Measurements from ENCODE around the gene CLEC20A.
"Not testable (repeated sequence)": the region's sequence is repeated elsewhere in the genome, so short reads cannot be mapped to it uniquely, and the experiment has no call there.

The CLEC20A gene

DNA sequence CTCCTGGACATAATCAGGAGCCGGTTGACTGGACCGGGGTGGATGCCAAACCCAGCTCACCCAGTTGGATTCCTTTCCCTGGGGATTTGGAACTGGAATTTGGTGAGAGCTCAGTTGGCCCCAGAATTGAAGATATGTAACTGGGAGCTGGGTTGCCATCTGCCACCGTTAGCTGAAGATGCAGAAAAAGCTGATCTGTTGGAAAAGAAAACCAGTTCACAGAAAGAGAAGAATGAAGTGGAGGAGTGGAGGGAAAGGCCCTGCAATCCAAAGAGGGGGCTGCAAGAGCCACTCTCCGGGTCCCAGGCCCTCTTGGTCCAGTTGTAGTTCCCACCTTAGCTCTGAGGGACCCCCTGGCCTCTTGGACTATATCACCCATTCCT, 32.2 kb upstream of the CLEC20A start:
- no peak for DNase-seq

DNA sequence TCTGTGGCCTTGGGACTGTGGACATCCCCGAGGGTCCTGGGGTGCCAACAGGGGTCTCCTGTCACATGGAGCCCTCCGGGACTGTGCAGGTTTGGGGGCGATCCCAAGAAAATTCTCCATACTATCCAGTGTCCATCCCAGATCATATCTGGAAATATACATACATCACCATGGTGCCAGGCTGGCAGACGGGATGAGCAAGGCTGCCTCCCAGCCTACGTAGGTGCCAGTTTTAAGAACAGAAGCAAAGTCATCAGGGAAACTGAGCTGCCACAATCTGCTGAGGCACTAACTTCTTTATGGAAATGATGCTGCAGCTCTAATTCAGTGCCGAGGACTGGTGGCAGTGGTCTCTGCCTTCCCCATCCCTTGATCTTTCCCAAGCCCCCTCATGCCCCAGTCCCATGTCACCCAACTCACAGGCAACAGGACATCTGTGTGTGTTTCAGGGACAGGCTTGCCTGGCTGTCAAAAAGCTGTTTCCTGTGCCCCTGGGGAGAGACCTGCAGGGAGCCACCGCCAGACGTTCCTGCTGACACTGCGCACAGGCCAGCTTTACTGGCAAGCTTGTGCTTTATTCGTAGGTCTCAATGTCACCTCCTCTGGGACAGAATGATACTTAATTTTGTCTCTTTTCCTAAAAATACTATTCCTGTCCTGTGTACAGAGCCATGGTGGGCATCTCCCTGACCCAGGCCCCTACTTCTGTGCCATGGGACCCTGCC, 31.6 kb upstream of the CLEC20A start:
- no peak for DNase-seq

DNA sequence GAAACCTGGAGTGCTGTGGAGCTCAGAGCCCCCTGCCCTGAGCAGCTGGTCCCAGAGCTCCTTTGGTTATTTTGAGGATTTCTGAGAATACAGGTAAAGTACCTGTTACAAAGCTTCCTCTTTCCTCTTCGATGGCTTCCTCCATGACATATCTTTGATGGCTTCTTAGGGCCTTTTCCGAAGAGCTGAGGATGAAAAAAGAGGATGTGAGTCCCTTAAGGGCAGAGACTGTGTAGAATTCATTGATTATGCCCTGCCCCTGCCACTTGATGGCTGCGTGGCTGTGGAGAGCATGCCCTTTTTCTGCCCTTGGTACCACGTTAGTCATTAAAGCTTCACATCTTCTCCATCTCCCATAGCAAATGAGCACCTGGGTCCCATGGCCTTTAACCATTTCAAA, 30.4 kb upstream of the CLEC20A start:
- no peak for DNase-seq

DNA sequence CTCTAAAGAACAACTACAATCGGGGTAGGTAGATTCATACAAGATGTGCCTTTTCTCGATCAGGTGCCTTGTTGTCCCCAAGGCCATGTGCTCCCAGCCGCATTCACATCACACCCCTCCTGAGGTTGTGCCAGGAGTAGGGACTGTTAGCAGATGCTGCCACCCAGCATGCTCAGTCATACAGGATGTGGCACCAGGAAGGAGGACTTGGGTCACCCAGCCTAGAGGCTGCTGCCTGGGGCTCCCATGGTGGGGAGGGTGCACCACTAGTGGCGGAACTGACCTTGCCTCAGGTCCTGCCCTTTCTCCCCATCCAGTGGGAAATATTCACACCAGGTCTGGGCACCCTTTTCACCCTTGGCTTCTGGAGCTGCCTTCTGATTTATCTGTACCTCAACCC, 24.5 kb upstream of the CLEC20A start:
- no peak for DNase-seq

DNA sequence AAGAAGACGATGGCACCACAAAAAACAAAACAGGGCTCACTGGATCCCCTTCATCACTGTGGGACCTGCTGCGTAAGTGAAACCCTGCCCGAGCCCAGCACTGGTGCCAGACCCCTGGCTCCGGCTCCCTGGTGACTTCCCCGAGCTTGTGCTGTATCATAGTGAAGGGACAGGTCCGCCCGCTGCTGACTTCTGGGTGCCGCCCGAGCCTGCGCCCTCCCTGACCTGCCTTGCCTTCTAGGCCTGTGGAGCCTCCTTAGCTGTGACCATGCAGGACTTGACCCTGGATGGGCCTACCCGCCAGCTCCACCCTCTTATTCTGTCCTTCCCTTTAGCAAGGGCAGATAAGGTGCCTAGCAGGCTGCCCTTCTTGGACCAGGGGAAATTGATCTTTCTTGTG, 24.0 kb upstream of the CLEC20A start:
- no peak for DNase-seq

DNA sequence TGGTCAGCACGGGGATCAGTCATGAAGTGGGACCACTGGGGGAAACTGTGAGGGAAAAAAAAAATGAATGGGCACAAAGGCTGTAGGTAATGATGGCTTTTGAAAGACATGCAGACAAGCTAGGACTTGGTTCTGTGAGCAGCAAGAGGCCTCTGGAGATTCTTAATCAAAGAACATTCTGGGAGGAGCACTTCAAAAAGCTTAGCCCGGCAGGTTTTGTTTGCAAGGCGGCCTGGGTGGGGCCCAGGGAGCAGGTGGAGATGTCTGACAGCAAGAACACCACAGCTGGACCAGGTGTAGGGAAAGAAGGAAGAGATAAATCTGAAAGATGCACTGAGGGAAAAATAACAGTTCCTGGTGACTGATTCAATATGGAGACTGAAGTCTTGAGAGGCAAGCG, 22.1 kb upstream of the CLEC20A start:
- no peak for DNase-seq

DNA sequence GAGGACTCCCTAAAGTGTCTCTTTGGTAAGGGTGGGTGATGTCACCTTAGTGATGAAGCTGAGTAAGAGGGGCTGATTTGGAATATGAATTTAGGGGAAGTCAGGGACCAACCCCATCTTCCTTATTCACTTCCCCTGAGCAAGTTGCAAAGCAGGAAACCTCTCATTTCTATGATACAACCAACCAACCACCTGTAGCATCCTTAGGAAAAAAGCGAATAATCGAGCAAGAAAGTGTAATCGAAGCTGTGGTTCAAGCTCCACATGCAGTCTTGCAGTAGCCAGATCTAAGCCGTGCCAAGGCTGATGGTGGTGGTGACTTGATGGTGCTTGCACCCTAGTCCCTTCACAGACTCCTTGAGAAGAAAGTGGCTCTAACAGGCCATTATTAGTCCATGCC, 19.3 kb upstream of the CLEC20A start:
- DNase-seq = no peak

DNA sequence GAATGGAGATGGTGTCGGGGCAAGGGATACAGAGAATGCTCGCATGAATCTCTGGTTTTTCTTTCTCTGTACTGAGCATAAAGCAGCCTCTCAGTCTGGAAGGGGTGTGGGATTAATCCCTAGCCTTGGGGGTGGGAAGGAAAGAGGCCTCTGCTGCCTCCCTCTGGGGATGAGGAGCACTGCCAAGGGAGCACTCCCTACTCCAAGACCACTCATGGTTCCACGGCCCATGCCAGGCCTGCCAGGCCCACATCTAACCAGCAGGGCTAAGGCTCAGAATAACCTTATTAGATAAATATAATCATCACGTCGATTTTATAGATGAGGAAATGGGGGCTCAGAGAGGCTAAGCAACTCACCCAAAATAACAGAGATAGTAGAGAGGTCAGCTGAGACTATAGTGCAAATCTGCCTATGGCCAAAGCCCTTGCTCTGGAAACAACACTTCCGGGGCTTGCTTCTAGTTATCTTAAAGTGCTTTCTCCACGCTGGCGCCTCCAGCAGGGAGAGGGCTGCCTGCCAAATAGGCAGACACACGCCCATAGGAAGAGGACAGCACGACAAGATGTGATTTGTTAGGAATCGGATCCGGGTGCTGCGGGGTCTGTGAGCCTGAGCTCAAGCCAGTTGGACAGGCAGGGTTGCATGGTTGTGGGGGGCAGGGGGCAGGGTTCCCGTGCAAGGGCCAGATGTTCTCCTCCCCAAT, 16.7 kb upstream of the CLEC20A start:
- DNase-seq = no peak

DNA sequence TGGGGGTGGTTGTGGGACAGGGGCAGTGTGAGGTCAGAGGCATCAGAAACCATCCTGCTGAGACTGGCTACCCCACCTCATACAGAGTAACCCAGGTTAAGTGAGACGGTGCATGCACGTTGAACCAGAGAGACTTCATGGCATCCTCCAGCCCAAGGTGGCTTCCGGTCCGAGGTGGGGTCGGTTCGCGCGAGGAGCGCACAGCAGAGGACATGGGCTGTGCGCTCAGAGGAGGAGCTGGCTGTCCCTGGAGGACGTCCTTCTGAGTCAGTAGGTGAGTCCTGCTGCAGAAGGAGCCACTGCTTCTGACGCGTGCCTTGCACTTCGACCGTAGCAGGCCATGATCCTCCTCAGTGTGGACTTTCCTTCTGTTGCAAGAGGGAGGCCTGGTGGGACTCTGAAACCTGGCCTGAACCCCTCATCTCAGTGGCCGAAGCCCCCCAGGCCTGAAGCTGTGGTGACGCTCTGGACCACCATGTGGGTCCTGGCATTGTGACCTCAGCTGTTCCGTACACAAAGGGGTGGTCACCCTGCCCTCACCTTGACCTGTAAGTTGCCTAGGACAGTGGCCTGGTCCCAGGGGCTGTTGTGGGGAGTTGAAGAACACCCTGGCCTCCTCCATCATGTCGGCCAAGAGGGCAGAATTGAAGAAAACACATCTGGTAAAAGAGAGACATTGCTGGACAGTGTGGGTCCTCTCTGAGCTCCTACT, 16.0 kb upstream of the CLEC20A start, which contains the start of gene TEX35:
TSS of gene TEX35 (plus strand) at position 544 of the 712 bp plus-strand sequence. CDS start at position 624, 80 bp downstream.
- no peak for DNase-seq

DNA sequence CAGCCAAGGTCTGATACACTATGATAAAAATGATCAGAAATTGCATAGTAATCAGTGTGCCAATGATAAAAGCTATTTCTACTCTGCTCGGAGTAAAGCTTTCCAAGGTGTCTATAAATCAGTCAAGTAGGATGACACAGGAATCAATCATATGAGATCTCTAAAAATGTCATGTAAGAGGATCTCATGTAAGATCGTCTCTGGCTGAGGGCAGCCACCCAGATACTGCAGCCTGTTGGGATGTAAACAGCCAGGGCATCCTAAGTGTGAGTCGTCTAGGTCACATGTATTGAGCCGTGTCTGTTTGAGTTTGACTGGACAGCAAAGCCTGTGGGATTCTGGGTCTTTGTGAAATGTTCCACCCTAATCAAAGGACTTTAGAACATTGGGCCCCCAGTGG, 13.4 kb upstream of the CLEC20A start:
- DNase-seq = no peak

DNA sequence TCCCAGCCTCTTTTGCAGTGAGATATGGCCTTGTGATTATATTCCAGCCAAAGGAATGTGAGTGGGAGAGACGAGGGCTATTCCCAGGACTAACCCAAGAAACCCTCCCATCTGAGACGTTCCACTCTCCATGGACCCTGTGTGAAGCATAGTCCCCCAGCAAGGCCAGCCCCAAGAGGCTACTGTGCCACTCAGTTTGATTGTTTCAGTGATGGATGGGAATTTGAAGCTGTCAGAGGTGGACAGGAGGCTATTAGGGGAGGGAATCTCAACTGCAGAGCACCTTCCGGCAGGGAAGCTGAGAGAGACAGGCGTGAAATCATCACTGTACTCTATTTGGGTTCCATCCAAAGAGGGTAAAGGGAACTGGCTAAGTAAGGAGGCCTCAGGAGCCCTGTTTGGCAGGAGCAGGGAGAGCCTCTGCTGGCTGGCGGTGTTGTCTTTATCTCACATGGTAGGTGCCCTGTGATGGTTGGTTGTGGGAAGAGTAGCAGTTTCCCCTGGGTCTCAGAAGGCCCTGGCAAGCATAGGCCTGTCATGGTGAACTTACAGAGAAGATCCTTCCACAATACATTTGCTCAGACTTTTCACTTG, 12.7 kb upstream of the CLEC20A start:
- DNase-seq = no peak

DNA sequence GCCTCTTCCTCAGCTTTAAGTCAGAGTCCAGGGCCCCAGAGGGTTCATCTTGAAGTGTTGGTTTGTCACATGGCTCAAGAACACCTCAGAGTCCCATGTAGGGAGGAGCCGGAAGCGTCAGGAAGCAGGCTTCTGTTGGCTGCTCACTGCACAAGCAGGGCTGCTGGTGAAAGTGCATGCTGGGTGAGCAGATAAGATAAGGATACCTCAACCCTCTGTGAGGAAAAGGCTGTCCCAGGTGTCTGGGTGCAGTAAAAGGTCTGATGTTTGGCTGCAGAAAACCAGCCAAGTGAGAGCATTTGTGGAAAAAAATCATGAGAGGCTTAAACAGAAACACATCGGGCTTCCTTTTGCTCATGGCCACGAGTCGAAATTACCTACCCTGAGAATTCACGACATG, 9.9 kb upstream of the CLEC20A start:
- DNase-seq = no peak

DNA sequence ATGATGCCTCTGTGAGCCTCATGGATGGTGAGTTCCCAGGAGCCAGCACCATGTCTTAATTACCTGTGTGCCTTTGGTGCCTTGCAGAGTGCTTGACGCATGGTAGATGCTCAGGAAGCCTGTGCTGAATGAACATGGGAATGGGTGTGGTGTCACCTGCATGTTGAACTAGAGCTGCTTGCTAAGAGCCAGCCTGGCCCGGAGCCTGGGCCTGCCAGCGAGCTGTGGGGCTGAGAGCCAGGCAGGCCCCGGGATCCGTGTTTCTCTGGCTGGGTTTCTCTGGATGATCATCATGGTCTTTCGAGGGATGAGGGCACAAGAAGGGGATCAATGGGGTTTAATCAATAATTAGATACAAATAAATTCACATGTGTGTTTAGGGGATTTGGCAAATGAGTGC, 9.4 kb upstream of the CLEC20A start:
- no peak for DNase-seq

DNA sequence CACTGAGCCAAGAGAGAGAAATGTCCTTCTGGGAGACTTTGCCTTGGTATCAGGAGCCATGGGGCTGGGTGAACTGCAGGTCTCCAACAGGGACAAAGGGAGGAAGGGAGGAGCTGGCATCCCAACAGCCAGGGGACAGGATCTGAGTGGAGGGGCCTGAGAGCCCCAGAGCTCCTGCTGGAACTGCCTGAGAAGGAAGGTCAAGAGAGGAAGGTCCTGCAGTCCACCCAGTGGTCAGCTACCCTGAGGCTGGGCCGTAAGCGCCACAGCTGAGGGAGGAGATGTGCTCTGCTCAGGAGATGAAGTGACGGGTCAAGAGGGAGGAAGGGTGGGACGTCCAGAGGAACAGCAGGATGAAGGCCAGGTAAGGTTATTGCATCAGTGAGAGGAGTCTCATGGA, 7.5 kb upstream of the CLEC20A start:
- no peak for DNase-seq

DNA sequence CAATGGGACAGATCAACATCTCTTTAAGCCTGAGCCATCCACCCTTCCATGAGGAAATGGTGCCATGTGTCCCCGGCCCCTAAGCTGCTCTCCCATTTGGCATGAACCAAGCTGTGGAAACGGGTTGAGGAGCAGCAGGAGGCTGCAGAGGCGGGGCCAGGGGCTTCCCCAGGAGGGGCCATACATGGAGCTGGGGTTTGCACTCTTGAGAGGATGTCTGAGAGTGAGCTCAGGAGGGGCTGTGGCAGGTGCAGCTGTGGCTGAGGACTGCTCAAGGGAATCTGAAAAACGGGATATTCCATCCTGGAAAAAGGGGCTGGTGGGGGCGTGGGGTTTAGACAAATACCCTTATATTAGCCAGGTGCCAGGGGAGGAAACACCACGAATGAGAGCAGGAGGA, 7.1 kb upstream of the CLEC20A start:
- DNase-seq = no peak

DNA sequence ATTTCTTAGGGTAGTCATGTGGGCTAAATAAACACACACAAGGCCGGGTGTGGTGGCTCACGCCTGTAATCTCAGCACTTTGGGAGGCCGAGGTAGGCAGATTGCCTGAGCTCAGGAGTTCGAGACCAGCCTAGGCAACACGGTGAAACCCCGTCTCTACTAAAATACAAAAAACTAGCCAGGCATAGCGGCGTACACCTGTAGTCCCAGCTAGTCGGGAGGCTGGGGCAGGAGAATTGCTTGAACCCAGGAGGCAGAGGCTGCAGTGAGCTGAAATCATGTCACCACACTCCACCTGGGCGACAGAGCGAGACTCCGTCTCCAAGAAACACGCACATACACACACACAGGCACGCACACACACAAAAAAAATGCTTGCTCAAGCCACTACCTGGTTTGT, 6.6 kb upstream of the CLEC20A start:
- not testable (repeated sequence) for DNase-seq

DNA sequence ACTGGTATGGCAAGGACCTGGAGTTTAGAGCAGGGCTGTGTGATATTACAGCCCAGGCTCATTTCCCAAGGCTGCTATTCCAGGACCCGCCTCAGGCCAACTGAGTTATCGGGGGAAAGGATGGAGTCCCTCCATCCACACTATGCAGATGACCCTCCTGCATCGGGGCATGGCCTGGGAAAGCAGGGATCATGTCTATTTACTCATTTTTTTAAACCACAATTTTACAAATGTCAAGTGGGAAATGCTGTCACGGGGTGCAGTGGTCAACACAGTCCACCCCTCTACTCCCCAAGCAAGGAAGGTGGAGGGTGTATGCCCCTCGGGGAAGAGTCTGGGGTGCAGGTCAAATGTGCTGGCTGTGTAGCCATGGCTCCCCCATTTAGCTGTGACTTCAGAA, 6.1 kb upstream of the CLEC20A start:
- DNase-seq = no peak

DNA sequence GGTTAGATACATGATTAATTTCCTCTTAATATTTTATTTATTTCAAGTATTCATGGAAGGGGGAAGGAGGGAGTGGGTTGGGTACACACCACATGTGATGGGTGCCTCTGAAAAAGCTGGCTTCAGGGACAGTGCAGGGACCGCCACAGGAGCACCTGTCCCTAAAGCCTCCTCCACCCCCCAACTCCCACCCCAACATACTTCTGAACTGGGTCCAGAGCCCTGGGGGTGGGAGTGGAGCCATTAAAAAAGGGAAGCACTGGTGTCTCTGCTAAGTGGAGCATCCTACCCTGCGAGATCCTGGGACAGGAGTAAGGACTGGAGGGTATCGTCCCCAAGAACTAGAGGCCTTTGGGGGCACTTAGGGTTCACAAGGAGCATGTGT, 5.6 kb upstream of the CLEC20A start:
- DNase-seq = no peak

DNA sequence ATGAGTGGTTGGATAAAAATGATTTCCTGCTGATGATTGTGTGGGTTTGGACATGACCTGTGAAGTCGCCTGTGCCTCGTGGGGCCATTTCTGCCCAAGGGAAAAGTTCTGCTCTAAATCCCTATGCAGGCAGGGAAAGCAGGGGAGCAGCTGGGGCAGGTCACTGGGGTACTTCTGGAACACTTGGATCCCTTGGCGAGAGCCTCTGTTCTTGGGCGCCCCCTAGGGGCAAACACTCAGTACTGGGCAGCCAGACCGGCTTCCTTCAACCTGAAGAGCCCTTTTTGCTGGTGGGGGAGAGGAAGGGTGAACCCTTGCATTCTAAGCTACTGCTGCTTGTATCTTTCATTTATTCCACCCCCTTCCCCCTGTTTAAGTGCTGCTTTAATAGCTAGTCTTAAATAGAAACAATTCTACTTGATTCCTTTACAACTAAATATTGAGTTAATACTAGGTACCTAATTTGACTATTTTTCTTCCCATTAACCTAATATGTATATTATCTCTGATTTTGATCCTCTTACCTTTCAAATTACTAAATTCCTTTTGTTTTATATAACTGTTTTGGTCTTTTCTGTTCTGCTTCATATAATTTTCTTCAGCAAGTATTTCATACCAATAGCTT, 5.1 kb upstream of the CLEC20A start:
- DNase-seq = peak; percentile 51

DNA sequence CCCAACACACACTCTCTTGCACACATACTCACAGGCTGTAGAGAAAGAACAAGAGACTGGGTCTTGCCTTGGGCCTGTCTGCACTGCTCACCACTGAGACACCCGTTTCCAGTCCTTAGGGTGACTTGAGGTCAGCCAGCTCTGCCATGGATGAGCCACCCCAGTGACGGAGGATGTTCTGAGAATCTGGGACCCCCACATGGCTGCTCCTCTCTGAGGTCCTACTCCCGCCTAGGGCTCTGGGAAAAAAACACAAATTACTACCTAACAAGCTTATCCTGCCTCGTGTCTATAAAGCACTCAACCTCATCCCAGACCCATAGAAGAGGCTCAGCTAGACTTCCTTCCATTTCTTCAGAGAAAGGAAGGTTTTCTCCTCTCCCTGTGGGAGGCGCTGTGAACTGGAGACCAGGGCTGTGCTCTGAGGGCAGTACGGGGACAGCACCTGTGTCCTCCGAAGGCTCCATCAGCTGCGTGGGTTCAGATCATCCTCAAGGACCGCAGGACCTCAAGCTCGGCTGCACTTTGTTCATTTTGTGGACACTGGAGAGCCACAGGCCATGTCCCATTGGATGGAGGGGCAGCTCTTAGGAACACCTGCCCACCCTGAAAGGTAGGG, 4.3 kb upstream of the CLEC20A start:
- no peak for DNase-seq

DNA sequence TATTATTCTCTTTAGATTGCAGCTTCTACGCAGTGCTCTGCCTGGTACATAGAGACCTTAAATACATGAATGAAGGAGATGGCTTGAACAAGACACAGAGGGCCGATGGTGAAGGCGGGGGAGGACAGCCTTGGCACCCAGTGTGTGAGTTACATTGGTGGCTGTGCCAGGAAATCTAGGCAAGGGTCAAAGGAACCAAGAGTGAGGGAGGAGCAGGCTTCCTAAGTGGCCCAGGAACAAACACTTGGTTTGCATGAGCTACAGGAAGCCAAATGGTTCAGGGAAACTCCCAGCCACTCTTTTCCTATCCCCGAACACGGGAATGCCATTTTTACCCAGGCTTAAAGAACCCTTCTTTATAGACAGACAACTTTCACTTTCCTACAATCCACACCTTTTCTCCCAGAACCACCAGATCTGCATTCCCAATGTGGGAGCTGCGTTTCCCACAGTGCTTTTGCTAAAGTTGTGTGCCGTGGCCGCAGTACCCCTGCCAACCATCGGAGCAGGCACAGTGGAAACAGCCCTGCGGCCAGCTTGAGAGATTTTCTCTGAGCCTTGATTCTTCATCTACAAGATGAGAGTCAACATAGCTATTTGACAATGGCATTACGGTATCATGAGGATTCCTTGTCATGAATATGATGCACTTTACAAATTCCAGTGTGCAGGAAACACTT, 3.5 kb upstream of the CLEC20A start:
- no peak for DNase-seq

All from CD4-positive, alpha-beta T cell treated with Interleukin-17A for 4 hours (primary cell).